ENCODE data around the gene PDX1. TPM values are rescaled to one million over a fixed set of nuclear protein-coding genes. Genes with fewer than 3 reads are reported as not detected.

Gene PDX1
- total RNA-seq, 1 experiment from 2014 or later, result 1.7 TPM

- Histone ChIP-seq H3K79me2 (ENCODE audit: insufficient read depth, low read length) (peaks cover 24% of the 10 kb centered on the region), H3K4me2 (ENCODE audit: low read length) (no peak overlapping the region), H3K27me3 (ENCODE audit: insufficient read depth, low read length) (no peaks in the 10 kb centered on the region), H3K9me3 (ENCODE audit: control insufficient read depth in 1 of 2, insufficient read depth in 1 of 2, low read depth in 1 of 2, low read length in 2 of 2) (no peaks in the 10 kb centered on the region), H3K4me3 (replicated peaks in 1 of 2; ENCODE audit: low read depth in 1 of 2, low read length in 2 of 2) (no peak overlapping the region), H3K36me3 (ENCODE audit: control insufficient read depth in 1 of 2, insufficient read depth in 2 of 2, low read length in 2 of 2) (no peaks in the 10 kb centered on the region), H2AFZ (ENCODE audit: low read depth, low read length, poor library complexity, severe bottlenecking) (no peak overlapping the region), H4K20me1 (ENCODE audit: insufficient read depth) (no peaks in the 10 kb centered on the region), H3K27ac (ENCODE audit: low read depth, low read length) (no peak overlapping the region), H3K9me2 (ENCODE audit: insufficient read depth) (no peaks in the 10 kb centered on the region), H3K9ac (ENCODE audit: low read length) (no peak overlapping the region), H3K4me1 (ENCODE audit: control insufficient read depth in 1 of 2, insufficient read depth in 2 of 2, low read length in 2 of 2) (peaks cover 6 to 20% of the 10 kb centered on the region in 2 experiments; a peak in 3 of 4 replicates)
- ATAC-seq (no peak), DNase-seq (ENCODE audit: low read depth, low spot score) (no peak)
- POLR2A ChIA-PET, result no interaction called here
- CTCF ChIA-PET, result no interaction called here
- intact Hi-C loops (cut with micrococcal nuclease), result no loop called here
- TF ChIP-seq ZFX (IDR thresholded peaks at IDR 0.05) (no peak), POLR2AphosphoS5 (IDR thresholded peaks at IDR 0.05; ENCODE audit: low read depth, low read length) (no peak), SRF (IDR thresholded peaks at IDR 0.05; ENCODE audit: low read depth) (no peak)
- RAD21 ChIA-PET (ENCODE audit: low non-redundant PET in 1 of 2, low total read pairs in 2 of 2, uncharacterized antibody in 2 of 2, unreplicated experiment in 2 of 2), result no interaction called here
- BruUV-seq (replicated peaks), result no TSS peak
Observed at GRCh38 chr13:27971236-27971645, 51.4 kb downstream of the PDX1 start.

DNA sequence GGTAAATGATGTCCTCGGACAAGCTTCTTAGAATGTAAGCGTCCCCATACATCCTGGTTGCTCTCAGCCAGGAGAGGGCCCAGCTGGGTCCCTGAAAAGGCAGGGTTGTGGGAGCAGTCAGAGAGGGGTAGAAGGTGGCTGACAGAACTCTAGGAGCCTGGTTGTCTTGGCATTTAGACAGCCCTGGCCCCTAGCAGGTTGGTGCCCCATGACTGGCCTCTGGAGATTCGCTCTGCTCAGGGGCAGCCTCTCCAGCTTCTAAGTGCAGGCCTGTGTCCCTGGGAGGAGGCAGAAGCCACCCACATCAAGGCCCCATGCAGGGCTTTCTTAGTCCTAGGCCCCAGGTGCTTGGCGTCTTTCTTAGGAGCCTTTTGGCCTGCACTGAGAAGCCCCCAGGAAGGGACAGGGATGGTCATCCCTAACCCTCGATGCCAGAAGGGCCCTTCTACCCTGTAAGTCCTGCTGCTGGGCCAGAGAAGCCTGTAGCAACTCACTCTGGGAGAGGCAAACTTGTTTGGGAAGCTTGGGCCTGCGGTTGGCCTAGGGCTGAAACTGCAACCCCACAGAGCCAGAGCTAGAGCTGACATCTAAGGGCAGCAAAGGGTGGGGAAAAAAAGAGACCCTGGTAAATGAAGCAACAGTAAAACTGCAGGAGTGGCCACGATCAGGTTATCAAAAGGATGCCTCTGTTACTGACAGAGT is 52.1 kb downstream of the PDX1 start:
- H3K9me3 ChIP-seq (ENCODE audit: control insufficient read depth in 1 of 2, insufficient read depth in 1 of 2, low read depth in 1 of 2, low read length in 2 of 2), result no peaks in the 10 kb centered on the region
- no peak overlapping the region for H3K9ac ChIP-seq (ENCODE audit: low read length)
- no peak overlapping the region for H3K4me2 ChIP-seq (ENCODE audit: low read length)
- no peaks in the 10 kb centered on the region for H3K36me3 ChIP-seq (ENCODE audit: control insufficient read depth in 1 of 2, insufficient read depth in 2 of 2, low read length in 2 of 2)
- RAD21 ChIA-PET (ENCODE audit: low non-redundant PET in 1 of 2, low total read pairs in 2 of 2, uncharacterized antibody in 2 of 2, unreplicated experiment in 2 of 2), result no interaction called here
- CTCF ChIA-PET, result interaction anchor here (4.2 kb wide), 1 partner anchor 12 kb away, joined by 14 read pairs; no protein-coding TSS in a partner anchor
- no peaks in the 10 kb centered on the region for H4K20me1 ChIP-seq (ENCODE audit: insufficient read depth)
- no TSS peak for BruUV-seq (replicated peaks)
- ATAC-seq (no peak), DNase-seq (ENCODE audit: low read depth, low spot score) (no peak)
- no peak overlapping the region for H3K4me3 ChIP-seq (replicated peaks in 1 of 2; ENCODE audit: low read depth in 1 of 2, low read length in 2 of 2)
- intact Hi-C loops (cut with micrococcal nuclease), result no loop called here
- peaks cover 17% of the 10 kb centered on the region for H3K79me2 ChIP-seq (ENCODE audit: insufficient read depth, low read length)
- no peak overlapping the region for H2AFZ ChIP-seq (ENCODE audit: low read depth, low read length, poor library complexity, severe bottlenecking)
- H3K27ac ChIP-seq (ENCODE audit: low read depth, low read length), result no peak overlapping the region
- no peaks in the 10 kb centered on the region for H3K27me3 ChIP-seq (ENCODE audit: insufficient read depth, low read length)
- POLR2A ChIA-PET, result no interaction called here
- no peaks in the 10 kb centered on the region for H3K9me2 ChIP-seq (ENCODE audit: insufficient read depth)
- H3K4me1 ChIP-seq (ENCODE audit: control insufficient read depth in 1 of 2, insufficient read depth in 2 of 2, low read length in 2 of 2), result peaks cover 6 to 16% of the 10 kb centered on the region in 2 experiments; a peak in 3 of 4 replicates
- TF ChIP-seq CBX3 (IDR thresholded peaks at IDR 0.05; ENCODE audit: low read depth) (no peak), ZBTB33 (IDR thresholded peaks at IDR 0.05; ENCODE audit: extremely low read depth, insufficient replicate concordance, low read length) (no peak), FOSL1 (IDR thresholded peaks at IDR 0.05; ENCODE audit: low read depth) (no peak), POLR2AphosphoS5 (IDR thresholded peaks at IDR 0.05; ENCODE audit: low read depth, low read length) (no peak), ZFX (IDR thresholded peaks at IDR 0.05) (no peak), REST (IDR thresholded peaks at IDR 0.05; ENCODE audit: low read depth) (no peak), EGR1 (IDR thresholded peaks at IDR 0.05; ENCODE audit: low read depth) (no peak), POLR2A (IDR thresholded peaks at IDR 0.05; ENCODE audit: borderline replicate concordance, extremely low read depth, insufficient read depth, insufficient read length) (no peak), JUND (IDR thresholded peaks at IDR 0.05) (no peak), SRF (IDR thresholded peaks at IDR 0.05; ENCODE audit: low read depth) (no peak), ATF3 (IDR thresholded peaks at IDR 0.05) (no peak)
- TF ChIP-seq, protein P1, sequence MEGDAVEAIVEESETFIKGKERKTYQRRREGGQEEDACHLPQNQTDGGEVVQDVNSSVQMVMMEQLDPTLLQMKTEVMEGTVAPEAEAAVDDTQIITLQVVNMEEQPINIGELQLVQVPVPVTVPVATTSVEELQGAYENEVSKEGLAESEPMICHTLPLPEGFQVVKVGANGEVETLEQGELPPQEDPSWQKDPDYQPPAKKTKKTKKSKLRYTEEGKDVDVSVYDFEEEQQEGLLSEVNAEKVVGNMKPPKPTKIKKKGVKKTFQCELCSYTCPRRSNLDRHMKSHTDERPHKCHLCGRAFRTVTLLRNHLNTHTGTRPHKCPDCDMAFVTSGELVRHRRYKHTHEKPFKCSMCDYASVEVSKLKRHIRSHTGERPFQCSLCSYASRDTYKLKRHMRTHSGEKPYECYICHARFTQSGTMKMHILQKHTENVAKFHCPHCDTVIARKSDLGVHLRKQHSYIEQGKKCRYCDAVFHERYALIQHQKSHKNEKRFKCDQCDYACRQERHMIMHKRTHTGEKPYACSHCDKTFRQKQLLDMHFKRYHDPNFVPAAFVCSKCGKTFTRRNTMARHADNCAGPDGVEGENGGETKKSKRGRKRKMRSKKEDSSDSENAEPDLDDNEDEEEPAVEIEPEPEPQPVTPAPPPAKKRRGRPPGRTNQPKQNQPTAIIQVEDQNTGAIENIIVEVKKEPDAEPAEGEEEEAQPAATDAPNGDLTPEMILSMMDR (IDR thresholded peaks at IDR 0.05 in 2 of 3, conservative IDR thresholded peaks at IDR 0.05 in 1 of 3; ENCODE audit: borderline replicate concordance in 1 of 3, insufficient read depth in 1 of 3, low read depth in 2 of 3, low read length in 2 of 3), result no peak

Measured in HCT116 (cell line).